ENCODE measurements around the gene WDFY2. TPM values are rescaled to one million over a fixed set of nuclear protein-coding genes. Genes with fewer than 3 reads are reported as not detected.

Gene WDFY2
- total and polyA plus RNA-seq, 4 donors: 3.4 to 10.5 (median 5.8) TPM

DNA sequence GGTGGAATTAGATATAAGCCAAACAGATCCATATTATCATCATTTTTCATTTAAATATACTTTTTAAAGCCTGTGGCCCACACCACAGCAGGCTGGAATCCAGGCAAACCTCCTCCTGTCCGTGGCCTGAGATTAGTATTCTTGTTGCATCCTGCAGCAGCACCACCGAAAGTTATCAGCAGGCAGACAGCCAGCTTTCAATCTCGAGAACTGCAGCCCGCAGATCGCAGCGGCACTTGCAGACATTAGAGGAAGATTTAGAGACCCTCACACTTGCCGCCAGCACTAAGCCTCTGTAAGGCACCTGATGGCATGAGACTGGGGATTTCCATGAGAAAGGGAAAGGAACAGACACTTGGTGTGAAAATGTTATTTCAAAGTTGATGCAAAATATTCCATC lies 212.3 kb downstream of the WDFY2 start (continued):
- TF ChIP-seq, protein P1, sequence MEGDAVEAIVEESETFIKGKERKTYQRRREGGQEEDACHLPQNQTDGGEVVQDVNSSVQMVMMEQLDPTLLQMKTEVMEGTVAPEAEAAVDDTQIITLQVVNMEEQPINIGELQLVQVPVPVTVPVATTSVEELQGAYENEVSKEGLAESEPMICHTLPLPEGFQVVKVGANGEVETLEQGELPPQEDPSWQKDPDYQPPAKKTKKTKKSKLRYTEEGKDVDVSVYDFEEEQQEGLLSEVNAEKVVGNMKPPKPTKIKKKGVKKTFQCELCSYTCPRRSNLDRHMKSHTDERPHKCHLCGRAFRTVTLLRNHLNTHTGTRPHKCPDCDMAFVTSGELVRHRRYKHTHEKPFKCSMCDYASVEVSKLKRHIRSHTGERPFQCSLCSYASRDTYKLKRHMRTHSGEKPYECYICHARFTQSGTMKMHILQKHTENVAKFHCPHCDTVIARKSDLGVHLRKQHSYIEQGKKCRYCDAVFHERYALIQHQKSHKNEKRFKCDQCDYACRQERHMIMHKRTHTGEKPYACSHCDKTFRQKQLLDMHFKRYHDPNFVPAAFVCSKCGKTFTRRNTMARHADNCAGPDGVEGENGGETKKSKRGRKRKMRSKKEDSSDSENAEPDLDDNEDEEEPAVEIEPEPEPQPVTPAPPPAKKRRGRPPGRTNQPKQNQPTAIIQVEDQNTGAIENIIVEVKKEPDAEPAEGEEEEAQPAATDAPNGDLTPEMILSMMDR (IDR thresholded peaks at IDR 0.05; ENCODE audit: low read depth, low read length, missing input control): no peak
- no peak for TF ChIP-seq JUND (IDR thresholded peaks at IDR 0.05)
- TF ChIP-seq TAF1 (conservative IDR thresholded peaks at IDR 0.05): no peak
- no peak for TF ChIP-seq GABPA (IDR thresholded peaks at IDR 0.05 in 1 of 2, conservative IDR thresholded peaks at IDR 0.05 in 1 of 2)
- no peak for TF ChIP-seq SP1 (IDR thresholded peaks at IDR 0.05)
- TF ChIP-seq, protein P2, sequence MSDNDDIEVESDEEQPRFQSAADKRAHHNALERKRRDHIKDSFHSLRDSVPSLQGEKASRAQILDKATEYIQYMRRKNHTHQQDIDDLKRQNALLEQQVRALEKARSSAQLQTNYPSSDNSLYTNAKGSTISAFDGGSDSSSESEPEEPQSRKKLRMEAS (IDR thresholded peaks at IDR 0.05): no peak

DNA sequence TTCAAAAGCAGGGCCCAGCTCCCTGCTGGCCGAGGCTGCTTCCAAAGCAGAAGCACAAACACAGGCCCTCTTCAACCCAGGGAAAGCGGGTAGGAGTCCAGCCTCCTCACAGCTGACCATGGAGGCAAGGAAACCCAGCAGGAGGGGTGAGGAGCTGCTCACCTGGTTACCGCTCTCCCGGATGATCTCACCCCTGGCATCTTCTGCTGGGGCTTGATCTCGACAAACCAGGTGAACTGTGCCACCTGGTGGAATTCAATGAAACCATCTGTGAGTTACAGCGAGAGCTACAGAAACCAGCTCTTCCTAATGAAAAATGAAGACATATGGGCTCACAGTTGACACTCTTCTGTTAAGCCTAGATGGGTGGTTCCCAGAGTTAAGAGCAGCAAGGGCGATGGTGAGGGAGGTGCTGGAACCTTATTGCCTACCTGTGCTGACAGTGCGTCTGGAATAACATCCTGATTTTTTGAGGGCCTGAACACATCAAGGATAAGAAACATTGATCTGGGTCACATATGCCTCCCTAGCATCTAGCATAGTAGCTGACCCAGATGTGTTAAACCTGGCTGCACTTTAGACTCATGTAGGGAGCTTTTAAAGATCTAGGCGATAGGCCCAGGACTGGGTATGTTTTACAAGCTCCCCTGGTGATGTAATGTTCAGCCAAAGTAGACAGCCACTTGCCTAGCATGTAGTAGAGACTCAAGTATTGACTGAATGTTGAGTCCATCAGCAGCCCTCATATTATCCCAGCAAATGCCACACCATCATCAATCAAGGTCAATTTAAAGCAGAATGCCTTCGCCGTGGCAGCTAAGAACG lies 213.6 kb downstream of the WDFY2 start:
- DNase-seq (ENCODE audit: low spot score): no peak
- 76% methylated on average over 12 of the region's 12 CpGs for WGBS

More for the DNA sequence above, 213.6 kb downstream of the WDFY2 start:
- TF ChIP-seq, protein P1 (IDR thresholded peaks at IDR 0.05; ENCODE audit: low read depth, low read length, missing input control): peak; percentile 69
- TF ChIP-seq RAD21 (IDR thresholded peaks at IDR 0.05): peak; percentile 94
- TF ChIP-seq JUND (IDR thresholded peaks at IDR 0.05): peak; percentile 72 to 81
- no peak for TF ChIP-seq YY1 (IDR thresholded peaks at IDR 0.05)
- TF ChIP-seq, protein P3, sequence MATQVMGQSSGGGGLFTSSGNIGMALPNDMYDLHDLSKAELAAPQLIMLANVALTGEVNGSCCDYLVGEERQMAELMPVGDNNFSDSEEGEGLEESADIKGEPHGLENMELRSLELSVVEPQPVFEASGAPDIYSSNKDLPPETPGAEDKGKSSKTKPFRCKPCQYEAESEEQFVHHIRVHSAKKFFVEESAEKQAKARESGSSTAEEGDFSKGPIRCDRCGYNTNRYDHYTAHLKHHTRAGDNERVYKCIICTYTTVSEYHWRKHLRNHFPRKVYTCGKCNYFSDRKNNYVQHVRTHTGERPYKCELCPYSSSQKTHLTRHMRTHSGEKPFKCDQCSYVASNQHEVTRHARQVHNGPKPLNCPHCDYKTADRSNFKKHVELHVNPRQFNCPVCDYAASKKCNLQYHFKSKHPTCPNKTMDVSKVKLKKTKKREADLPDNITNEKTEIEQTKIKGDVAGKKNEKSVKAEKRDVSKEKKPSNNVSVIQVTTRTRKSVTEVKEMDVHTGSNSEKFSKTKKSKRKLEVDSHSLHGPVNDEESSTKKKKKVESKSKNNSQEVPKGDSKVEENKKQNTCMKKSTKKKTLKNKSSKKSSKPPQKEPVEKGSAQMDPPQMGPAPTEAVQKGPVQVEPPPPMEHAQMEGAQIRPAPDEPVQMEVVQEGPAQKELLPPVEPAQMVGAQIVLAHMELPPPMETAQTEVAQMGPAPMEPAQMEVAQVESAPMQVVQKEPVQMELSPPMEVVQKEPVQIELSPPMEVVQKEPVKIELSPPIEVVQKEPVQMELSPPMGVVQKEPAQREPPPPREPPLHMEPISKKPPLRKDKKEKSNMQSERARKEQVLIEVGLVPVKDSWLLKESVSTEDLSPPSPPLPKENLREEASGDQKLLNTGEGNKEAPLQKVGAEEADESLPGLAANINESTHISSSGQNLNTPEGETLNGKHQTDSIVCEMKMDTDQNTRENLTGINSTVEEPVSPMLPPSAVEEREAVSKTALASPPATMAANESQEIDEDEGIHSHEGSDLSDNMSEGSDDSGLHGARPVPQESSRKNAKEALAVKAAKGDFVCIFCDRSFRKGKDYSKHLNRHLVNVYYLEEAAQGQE (IDR thresholded peaks at IDR 0.05): no peak
- Histone ChIP-seq H3K4me3 (ENCODE audit: low read depth in 1 of 3, low read length in 3 of 3) (no peak overlapping the region), H3K4me1 (ENCODE audit: control insufficient read depth in 4 of 4, insufficient read depth in 4 of 4, low read length in 3 of 4) (peaks cover 0 to 27% (median 13%) of the 10 kb centered on the region in 4 donors), H3K36me3 (ENCODE audit: control insufficient read depth in 4 of 4, insufficient read depth in 3 of 4, low read depth in 1 of 4, low read length in 3 of 4) (peaks cover 0 to 5% (median 0%) of the 10 kb centered on the region in 4 donors), H3K27ac (ENCODE audit: low read depth in 1 of 2, low read length in 2 of 2) (no peak overlapping the region), H3K9me3 (ENCODE audit: control insufficient read depth in 4 of 4, low read length in 3 of 4) (no peaks in the 10 kb centered on the region), H3K27me3 (ENCODE audit: control insufficient read depth in 4 of 4, insufficient read depth in 4 of 4, low read length in 3 of 4) (no peaks in the 10 kb centered on the region), H3K9ac (ENCODE audit: low read depth in 1 of 2, low read length in 2 of 2) (no peak overlapping the region)
